Suprapubic skin (tissue), 4 donors: ENCODE measurements around the gene ACOX3.

ENCODE experiments used
- POLR2A ChIP-seq, 2 donors: fragments of 450-650 bp; IDR thresholded peaks; one replicate each; pipeline ENCODE4 v1.6.1; 2017; ENCODE audit warnings: antibody characterized with exemption in 2 of 2, mild to moderate bottlenecking in 2 of 2, moderate library complexity in 2 of 2
- POLR2AphosphoS5 ChIP-seq, 3 donors: sonication (generic); formaldehyde crosslinking; IDR thresholded peaks; one replicate each; pipeline ENCODE4 v1.6.1; 2017; ENCODE audit warnings: antibody characterized with exemption in 3 of 3
- TF ChIP-seq, protein P1 (sequence below), 2 donors: fragments of 200-600 bp in 1 of 2; fragments of 450-650 bp in 1 of 2; sonication (generic) in 1 of 2; IDR thresholded peaks; one replicate each; pipeline ENCODE4 v1.5.1; 2016 to 2019; ENCODE audit warnings: antibody characterized with exemption in 2 of 2, mild to moderate bottlenecking in 1 of 2, moderate library complexity in 1 of 2

- TF ChIP-seq POLR2A (IDR thresholded peaks at IDR 0.05), result no peak
- TF ChIP-seq POLR2AphosphoS5 (IDR thresholded peaks at IDR 0.05), result no peak
- TF ChIP-seq, protein P1, sequence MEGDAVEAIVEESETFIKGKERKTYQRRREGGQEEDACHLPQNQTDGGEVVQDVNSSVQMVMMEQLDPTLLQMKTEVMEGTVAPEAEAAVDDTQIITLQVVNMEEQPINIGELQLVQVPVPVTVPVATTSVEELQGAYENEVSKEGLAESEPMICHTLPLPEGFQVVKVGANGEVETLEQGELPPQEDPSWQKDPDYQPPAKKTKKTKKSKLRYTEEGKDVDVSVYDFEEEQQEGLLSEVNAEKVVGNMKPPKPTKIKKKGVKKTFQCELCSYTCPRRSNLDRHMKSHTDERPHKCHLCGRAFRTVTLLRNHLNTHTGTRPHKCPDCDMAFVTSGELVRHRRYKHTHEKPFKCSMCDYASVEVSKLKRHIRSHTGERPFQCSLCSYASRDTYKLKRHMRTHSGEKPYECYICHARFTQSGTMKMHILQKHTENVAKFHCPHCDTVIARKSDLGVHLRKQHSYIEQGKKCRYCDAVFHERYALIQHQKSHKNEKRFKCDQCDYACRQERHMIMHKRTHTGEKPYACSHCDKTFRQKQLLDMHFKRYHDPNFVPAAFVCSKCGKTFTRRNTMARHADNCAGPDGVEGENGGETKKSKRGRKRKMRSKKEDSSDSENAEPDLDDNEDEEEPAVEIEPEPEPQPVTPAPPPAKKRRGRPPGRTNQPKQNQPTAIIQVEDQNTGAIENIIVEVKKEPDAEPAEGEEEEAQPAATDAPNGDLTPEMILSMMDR (IDR thresholded peaks at IDR 0.05), result no peak
These were observed 35.0 kb downstream of the ACOX3 start for GRCh38 chr4:8405516-8405875.
